Parathyroid adenoma (tissue), 2 donors: ENCODE results near the gene FLT1.

ENCODE experiments used
- H2AFZ ChIP-seq: fragments of 300-600 bp; sonication (generic); one replicate; pipeline ENCODE4 v1.7.0; 2017; ENCODE audit warnings: antibody characterized with exemption, mild to moderate bottlenecking
- H3K27ac ChIP-seq: fragments of 300-600 bp; sonication (generic); one replicate; pipeline ENCODE4 v1.7.0; 2017
- H3K27me3 ChIP-seq: fragments of 300-600 bp; sonication (generic); one replicate; pipeline ENCODE4 v1.7.0; 2017; ENCODE audit warnings: low read length; ENCODE audit not compliant: control insufficient read depth, insufficient read depth
- H3K36me3 ChIP-seq: fragments of 300-600 bp; sonication (generic); one replicate; pipeline ENCODE4 v1.7.0; 2017; ENCODE audit warnings: low read length; ENCODE audit not compliant: control insufficient read depth, insufficient read depth
- H3K4me1 ChIP-seq: fragments of 300-600 bp; sonication (generic); one replicate; pipeline ENCODE4 v1.7.0; 2017; ENCODE audit warnings: control low read depth
- H3K4me2 ChIP-seq: fragments of 300-600 bp; sonication (generic); one replicate; pipeline ENCODE4 v1.7.0; 2017; ENCODE audit warnings: low read length
- H3K4me3 ChIP-seq: fragments of 300-600 bp; sonication (generic); one replicate; pipeline ENCODE4 v1.7.0; 2017; ENCODE audit warnings: low read depth, low read length
- H3K79me2 ChIP-seq: fragments of 300-600 bp; sonication (generic); one replicate; pipeline ENCODE4 v1.7.0; 2017; ENCODE audit warnings: control low read depth
- H3K9ac ChIP-seq: fragments of 300-600 bp; sonication (generic); one replicate; pipeline ENCODE4 v1.7.0; 2017; ENCODE audit warnings: mild to moderate bottlenecking
- H3K9me3 ChIP-seq: fragments of 300-600 bp; sonication (generic); one replicate; pipeline ENCODE4 v1.7.0; 2017; ENCODE audit warnings: low read length; ENCODE audit not compliant: control insufficient read depth
- CTCF ChIP-seq: fragments of 300-600 bp; sonication (generic); IDR thresholded peaks from one replicate; pipeline ENCODE4 v1.7.0; 2017; ENCODE audit warnings: antibody characterized with exemption, mild to moderate bottlenecking
- donor health status: primary hyperparathyroidism.

The FLT1 gene

GRCh38 chr13:28408863-28409262, 86.1 kb downstream of the FLT1 start:
- H3K4me1 ChIP-seq, result peaks cover 8% of the 10 kb centered on the region
- no peak for TF ChIP-seq CTCF
- no peaks in the 10 kb centered on the region for H3K36me3 ChIP-seq
- peak overlapping the region; percentile 53 for H2AFZ ChIP-seq
- H3K27me3 ChIP-seq, result no peaks in the 10 kb centered on the region
- no peak overlapping the region for H3K4me2 ChIP-seq
- no peak overlapping the region for H3K9ac ChIP-seq
- H3K79me2 ChIP-seq, result no peaks in the 10 kb centered on the region
- no peaks in the 10 kb centered on the region for H3K9me3 ChIP-seq
- H3K27ac ChIP-seq, result peak overlapping the region; percentile 32
- H3K4me3 ChIP-seq, result no peak overlapping the region

GRCh38 chr13:28408235-28408848, 86.6 kb downstream of the FLT1 start:
- H3K4me3 ChIP-seq, result no peak overlapping the region
- TF ChIP-seq CTCF, result no peak
- no peaks in the 10 kb centered on the region for H3K27me3 ChIP-seq
- H3K9me3 ChIP-seq, result no peaks in the 10 kb centered on the region
- H3K9ac ChIP-seq, result no peak overlapping the region
- H2AFZ ChIP-seq, result peak overlapping the region; percentile 53
- H3K4me1 ChIP-seq, result peaks cover 8% of the 10 kb centered on the region
- H3K36me3 ChIP-seq, result no peaks in the 10 kb centered on the region
- H3K79me2 ChIP-seq, result no peaks in the 10 kb centered on the region
- H3K27ac ChIP-seq, result peak overlapping the region; percentile 51
- no peak overlapping the region for H3K4me2 ChIP-seq

- H3K79me2 ChIP-seq, result no peaks in the 10 kb centered on the region
- H3K9me3 ChIP-seq, result no peaks in the 10 kb centered on the region
- peaks cover 8% of the 10 kb centered on the region for H3K4me1 ChIP-seq
- H3K4me3 ChIP-seq, result no peak overlapping the region
- no peak overlapping the region for H3K4me2 ChIP-seq
- H2AFZ ChIP-seq, result no peak overlapping the region
- no peaks in the 10 kb centered on the region for H3K27me3 ChIP-seq
- no peak overlapping the region for H3K27ac ChIP-seq
- no peak overlapping the region for H3K9ac ChIP-seq
- TF ChIP-seq CTCF, result no peak
- no peaks in the 10 kb centered on the region for H3K36me3 ChIP-seq
Observed at GRCh38 chr13:28406733-28407266, 88.1 kb downstream of the FLT1 start.

- H3K27ac ChIP-seq, result no peak overlapping the region
- H3K4me3 ChIP-seq, result no peak overlapping the region
- no peaks in the 10 kb centered on the region for H3K27me3 ChIP-seq
- no peaks in the 10 kb centered on the region for H3K36me3 ChIP-seq
- H3K9me3 ChIP-seq, result no peaks in the 10 kb centered on the region
- H3K9ac ChIP-seq, result no peak overlapping the region
- no peak overlapping the region for H2AFZ ChIP-seq
- H3K4me2 ChIP-seq, result no peak overlapping the region
- H3K4me1 ChIP-seq, result no peaks in the 10 kb centered on the region
- H3K79me2 ChIP-seq, result no peaks in the 10 kb centered on the region
- TF ChIP-seq CTCF, result no peak
Observed at GRCh38 chr13:28402057-28402381, 92.9 kb downstream of the FLT1 start.
